HT1080 (cell line): Measurements from ENCODE around the gene RBM43. TPM values are rescaled to one million over a fixed set of nuclear protein-coding genes. Genes with fewer than 3 reads are reported as not detected.
A peak's percentile ranks its signal among the peaks of the same experiment; 100 is the strongest.

Source experiments
- DNase-seq: peaks from one replicate; pipeline ENCODE4 v3.0.0-alpha.2; 2015; ENCODE audit warnings: low read depth
- total RNA-seq: library from RNA; depleted of rRNA; stranded (reverse); fragments of >200 nt; shearing (Covaris generic); gene quantifications from 2 replicates; pipeline ENCODE4 v1.2.3, GENCODE V29; 2014; rRNA removed

The RBM43 gene
- total RNA-seq, 1 experiment from 2014 or later = 1.6 TPM

- DNase-seq = no peak
Observed at GRCh38 chr2:151230627-151231140, 31.0 kb downstream of the RBM43 start.

DNA sequence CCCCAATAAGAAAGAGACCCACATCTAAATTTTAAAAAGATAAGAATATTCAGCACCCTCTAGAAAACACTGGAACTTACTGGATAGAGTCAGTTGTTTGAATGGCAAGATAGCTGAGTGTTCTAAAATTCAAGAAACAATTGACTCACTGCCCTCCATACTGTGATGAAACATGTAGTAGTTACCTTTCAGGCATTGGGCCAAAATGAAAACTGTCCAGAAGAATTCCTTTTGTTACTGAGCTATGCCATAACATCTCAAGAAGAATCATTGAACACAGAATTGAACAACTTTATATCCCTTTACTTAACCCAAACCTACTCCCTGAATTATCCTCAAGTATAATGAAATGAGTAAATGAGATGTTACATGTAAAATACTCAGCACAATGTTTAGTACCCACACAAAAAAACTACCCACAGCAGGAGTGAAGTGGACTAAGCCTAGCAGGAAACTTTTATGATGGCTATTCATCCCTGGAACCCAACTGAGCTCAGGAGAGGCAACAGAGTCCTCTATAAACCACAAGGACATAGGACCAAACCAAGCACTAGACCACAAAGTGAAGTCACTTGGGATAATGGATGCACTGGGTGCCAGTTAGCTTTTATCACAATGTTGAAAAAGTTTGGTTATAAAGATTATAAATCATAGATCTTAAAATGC lies 32.7 kb downstream of the RBM43 start:
- DNase-seq = no peak

GRCh38 chr2:151217343-151217742 lies 44.3 kb downstream of the RBM43 start:
- DNase-seq = no peak

DNA sequence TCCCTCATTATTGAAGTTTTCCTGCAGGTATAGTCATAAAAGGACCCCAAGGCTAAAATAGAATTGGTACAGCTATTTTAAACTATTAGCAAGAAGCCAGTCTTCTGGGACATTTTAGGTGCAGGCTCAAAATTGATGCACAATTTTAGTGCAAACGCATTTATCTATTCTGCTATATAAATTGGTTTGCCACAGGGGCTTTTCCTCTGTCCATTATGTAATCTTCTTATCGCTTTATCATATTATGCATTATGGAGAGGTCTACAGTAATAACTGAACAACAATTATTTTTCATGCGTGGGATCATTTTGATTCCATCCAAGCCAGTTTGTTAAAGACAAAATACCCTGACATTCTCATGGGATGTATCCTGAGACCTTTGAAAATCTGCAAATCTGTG lies 54.6 kb downstream of the RBM43 start:
- DNase-seq = no peak

DNA sequence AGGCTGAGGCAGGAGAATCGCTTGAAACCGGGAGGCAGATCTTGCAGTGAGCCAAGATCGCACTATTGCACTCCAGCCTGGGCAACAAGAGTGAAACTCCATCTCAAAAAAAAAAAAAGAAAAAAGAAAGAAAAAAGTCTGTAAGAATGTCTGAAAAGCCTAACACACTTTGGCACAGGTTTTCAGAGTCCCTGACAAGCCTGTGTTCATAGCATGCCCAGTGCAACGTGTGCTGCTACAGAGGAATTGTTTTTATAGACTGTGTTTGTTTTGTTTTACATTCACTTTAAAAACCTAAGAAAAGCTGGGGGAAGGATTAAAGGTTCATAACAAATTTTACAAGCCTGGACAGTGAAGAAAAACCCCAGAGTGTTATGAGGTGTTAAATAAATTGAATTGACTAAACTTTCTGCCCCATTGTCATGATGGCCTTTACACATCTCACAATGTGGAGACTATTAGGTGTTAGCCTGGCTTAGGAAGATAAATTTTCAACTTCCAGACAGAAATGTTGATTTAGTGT lies 55.2 kb downstream of the RBM43 start:
- DNase-seq = no peak

- DNase-seq = no peak
Observed at GRCh38 chr2:151205571-151205970, 56.1 kb downstream of the RBM43 start.

- DNase-seq = no peak
Observed at GRCh38 chr2:151204756-151205155, 56.9 kb downstream of the RBM43 start.

GRCh38 chr2:151200844-151201243 lies 60.8 kb downstream of the RBM43 start:
- no peak for DNase-seq

- DNase-seq = no peak
Observed at GRCh38 chr2:151200277-151200676, 61.4 kb downstream of the RBM43 start.

DNA sequence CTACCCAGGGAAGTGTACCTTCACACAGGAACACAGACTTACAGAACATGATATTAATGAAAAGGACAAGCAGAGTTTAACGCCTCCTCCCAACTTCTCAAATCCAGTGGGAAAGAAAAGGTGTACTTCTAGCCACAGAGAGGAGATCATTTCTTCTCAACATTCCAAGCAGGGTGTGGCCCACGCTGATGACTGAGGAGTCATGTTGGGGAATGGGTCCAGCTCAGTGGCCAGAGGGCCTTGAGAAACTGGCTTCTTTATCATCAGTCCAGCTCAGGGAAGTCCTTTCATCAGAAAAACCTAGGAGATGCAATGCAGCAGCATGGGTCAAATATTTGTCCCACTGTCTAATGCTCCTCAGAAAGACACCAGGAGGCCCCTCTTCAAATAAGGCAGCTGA lies 63.0 kb downstream of the RBM43 start:
- peak; percentile 7 for DNase-seq

Other genes starting within 250 kb of the RBM43 start
- 10.4 and 12.0 TPM in 2 replicates for gene NMI, start 27.8 kb upstream of the RBM43 start, total RNA-seq
- 0.27 and 0.42 TPM in 2 replicates for gene TNFAIP6, start 95.7 kb upstream of the RBM43 start, total RNA-seq
- gene RIF1, start 148.0 kb upstream of the RBM43 start, total RNA-seq = 28.3 and 33.2 TPM in 2 replicates